IMR-90 (cell line): ENCODE measurements around the gene ZNF746. TPM values are rescaled to one million over a fixed set of nuclear protein-coding genes. Genes with fewer than 3 reads are reported as not detected.

Experiments used
- ATAC-seq: fragments of 200-7000 bp; cut with Tn5 transposase; 2 replicates; pipeline ENCODE4 v1.9.1; 2020; ENCODE audit warnings: low read depth, mild to moderate bottlenecking, moderate library complexity
- BruUV-seq: library from RNA; stranded (reverse); fragments of 400-500 nt; replicated peaks from 2 replicates; lab custom pipeline; 2021; lab: Mats Ljungman, UMichigan
- CTCF ChIA-PET: fragments of 300-600 bp; formaldehyde crosslinking; extraction: SDS; loops from one replicate; lab custom pipeline; 2021; ENCODE audit warnings: antibody characterized with exemption; lab: Yijun Ruan, JAX
- POLR2A ChIA-PET: fragments of 300-600 bp; sonication (Branson Sonifier 250); formaldehyde crosslinking; loops from one replicate; lab custom pipeline; 2022; ENCODE audit warnings: antibody characterized with exemption; ENCODE audit not compliant: unreplicated experiment; lab: Charles Lee
- DNase-seq: peaks from one replicate; pipeline ENCODE4 v3.0.0; 2013
- H2AFZ ChIP-seq: replicated peaks from 2 replicates; pipeline ENCODE3; 2013; ENCODE audit warnings: low read length, mild to moderate bottlenecking; ENCODE audit not compliant: poor library complexity
- H2AK5ac ChIP-seq: 2 replicates; pipeline ENCODE4 v1.6.1; 2013; ENCODE audit warnings: low read depth, low read length, inconsistent platforms
- H2AK9ac ChIP-seq: replicated peaks from 2 replicates; pipeline ENCODE3; 2013; ENCODE audit warnings: mild to moderate bottlenecking, low read depth, low read length, moderate library complexity; ENCODE audit not compliant: poor library complexity
- H2BK120ac ChIP-seq: 2 replicates; pipeline ENCODE4 v1.6.1; 2013; ENCODE audit warnings: low read depth, low read length, inconsistent platforms
- H2BK15ac ChIP-seq: 3 replicates; pipeline ENCODE4 v1.6.1; 2013; ENCODE audit warnings: low read depth, low read length, inconsistent platforms
- H2BK20ac ChIP-seq: 2 replicates; pipeline ENCODE4 v1.6.1; 2013; ENCODE audit warnings: low read depth, mild to moderate bottlenecking, inconsistent platforms, low read length, moderate library complexity
- H2BK5ac ChIP-seq: 2 replicates; pipeline ENCODE4 v1.6.1; 2013; ENCODE audit warnings: mild to moderate bottlenecking, low read depth, low read length, inconsistent platforms; ENCODE audit not compliant: poor library complexity, severe bottlenecking
- H3K14ac ChIP-seq: replicated peaks from 2 replicates; pipeline ENCODE4 v1.6.1; 2013; ENCODE audit warnings: low read depth, low read length, inconsistent platforms
- H3K18ac ChIP-seq: 2 replicates; pipeline ENCODE4 v1.6.1; 2013; ENCODE audit warnings: low read depth, low read length, control low read depth
- H3K23ac ChIP-seq: 2 replicates; pipeline ENCODE4 v1.6.1; 2013; ENCODE audit warnings: low read depth, low read length, inconsistent platforms
- H3K27ac ChIP-seq: 2 replicates; pipeline ENCODE4 v1.5.1; 2013; ENCODE audit warnings: mild to moderate bottlenecking, control low read depth, low read length; ENCODE audit not compliant: insufficient read depth
- H3K27me3 ChIP-seq: 2 replicates; pipeline ENCODE4 v1.6.1; 2013; ENCODE audit warnings: low read length; ENCODE audit not compliant: control insufficient read depth, insufficient read depth
- H3K36me3 ChIP-seq: 2 replicates; pipeline ENCODE4 v1.6.1; 2013; ENCODE audit warnings: low read length, mixed read lengths; ENCODE audit not compliant: control insufficient read depth, insufficient read depth
- H3K4ac ChIP-seq: 2 replicates; pipeline ENCODE4 v1.6.1; 2013; ENCODE audit warnings: low read depth, low read length, inconsistent platforms
- H3K4me1 ChIP-seq: 2 replicates; pipeline ENCODE4 v1.6.1; 2013; ENCODE audit warnings: low read length, mixed read lengths; ENCODE audit not compliant: control insufficient read depth, insufficient read depth
- H3K4me2 ChIP-seq: 2 replicates; pipeline ENCODE4 v1.6.1; 2013; ENCODE audit warnings: low read depth, mild to moderate bottlenecking, control low read depth, low read length, moderate library complexity
- H3K4me3 ChIP-seq: 2 replicates; pipeline ENCODE4 v1.5.1; 2013; ENCODE audit warnings: low read depth, mild to moderate bottlenecking, control low read depth, low read length, moderate library complexity; ENCODE audit not compliant: insufficient read depth
- H3K56ac ChIP-seq: 2 replicates; pipeline ENCODE4 v1.6.1; 2013; ENCODE audit warnings: low read length, inconsistent platforms; ENCODE audit not compliant: insufficient read depth; ENCODE audit errors: extremely low read depth
- H3K79me1 ChIP-seq, 2 experiments: 2 replicates each; pipeline ENCODE4 v1.6.1; 2013; ENCODE audit warnings: low read length in 2 of 2, inconsistent platforms in 1 of 2, low read depth in 1 of 2
- H3K9ac ChIP-seq: 2 replicates; pipeline ENCODE4 v1.6.1; 2013; ENCODE audit warnings: low read depth, low read length, control low read depth
- H3K9me1 ChIP-seq: 2 replicates; pipeline ENCODE4 v1.6.1; 2013; ENCODE audit warnings: low read length, inconsistent platforms; ENCODE audit not compliant: insufficient read depth
- H3K9me3 ChIP-seq: 2 replicates; pipeline ENCODE4 v1.6.1; 2013; ENCODE audit warnings: low read length; ENCODE audit not compliant: control insufficient read depth, insufficient read depth
- H4K20me1 ChIP-seq: 2 replicates; pipeline ENCODE4 v1.6.1; 2013; ENCODE audit warnings: low read length, inconsistent platforms; ENCODE audit not compliant: insufficient read depth
- H4K5ac ChIP-seq: 2 replicates; pipeline ENCODE4 v1.6.1; 2013; ENCODE audit warnings: mild to moderate bottlenecking, low read depth, low read length, control low read depth
- H4K8ac ChIP-seq, 2 experiments: 2 replicates each; pipeline ENCODE4 v1.6.1; 2013; ENCODE audit warnings: low read depth in 2 of 2, low read length in 2 of 2, control low read depth in 1 of 2, inconsistent platforms in 1 of 2
- H4K91ac ChIP-seq: 2 replicates; pipeline ENCODE4 v1.6.1; 2013; ENCODE audit warnings: low read depth, low read length, inconsistent platforms; ENCODE audit not compliant: insufficient read depth
- BHLHE40 ChIP-seq: fragments of 150-350 bp; IDR thresholded peaks from 2 replicates; pipeline ENCODE4 v1.6.1; 2016; ENCODE audit warnings: mild to moderate bottlenecking, low read depth, low read length
- MAFK ChIP-seq: IDR thresholded peaks from 2 replicates; pipeline ENCODE4 v1.6.1; 2012; ENCODE audit warnings: low read depth, low read length, improper control_type of control experiment
- RFX5 ChIP-seq: IDR thresholded peaks from 2 replicates; pipeline ENCODE4 v1.8.0; 2012; ENCODE audit warnings: low read depth, mild to moderate bottlenecking, low read length, moderate library complexity
- WGBS, 2 experiments: methylation state at CpG; one replicate each; pipeline versions ENCODE4 v1.1.5 to v1.1.7; 2013; ENCODE audit warnings: missing lambda C conversion rate in 2 of 2; ENCODE audit not compliant: insufficient read length in 1 of 2; ENCODE audit errors: extremely low coverage in 2 of 2; 5-methylcytosine and 5-hydroxymethylcytosine counted together
- dilution Hi-C: fragments of 300-500 bp; cut with HindIII; formaldehyde crosslinking; loops from one replicate; pipeline ENCODE4 v1.14.3; 2018; ENCODE audit warnings: low sequenced_read_pairs; ENCODE audit not compliant: unreplicated experiment
- in situ Hi-C: fragments of 300-500 bp; cut with MboI; formaldehyde crosslinking; loops from 3 replicates; pipeline ENCODE4 v1.14.3; 2019; ENCODE audit warnings: low sequenced_read_pairs, inconsistent platforms, mixed read lengths
- intact Hi-C: fragments of 100-400 bp; cut with micrococcal nuclease; formaldehyde crosslinking; loops from 2 replicates; pipeline ENCODE4 v1.10.0; 2022
- polyA plus RNA-seq, 3 experiments: library from polyadenylated mRNA; depleted of rRNA; stranded (reverse); fragments of >200 nt; gene quantifications; 2 replicates each; pipeline ENCODE4 v1.2.3, GENCODE V29; 2012; ENCODE audit warnings: low replicate concordance in 1 of 3
- total RNA-seq: library from RNA; depleted of rRNA; stranded (reverse); fragments of >200 nt; gene quantifications from 2 replicates; pipeline ENCODE4 v1.2.3, GENCODE V29; 2012

ZNF746 gene
- total and polyA plus RNA-seq, 2 of the 4 experiments (the other 2 are of a cell fraction): 6.6 to 8.4 TPM

DNA sequence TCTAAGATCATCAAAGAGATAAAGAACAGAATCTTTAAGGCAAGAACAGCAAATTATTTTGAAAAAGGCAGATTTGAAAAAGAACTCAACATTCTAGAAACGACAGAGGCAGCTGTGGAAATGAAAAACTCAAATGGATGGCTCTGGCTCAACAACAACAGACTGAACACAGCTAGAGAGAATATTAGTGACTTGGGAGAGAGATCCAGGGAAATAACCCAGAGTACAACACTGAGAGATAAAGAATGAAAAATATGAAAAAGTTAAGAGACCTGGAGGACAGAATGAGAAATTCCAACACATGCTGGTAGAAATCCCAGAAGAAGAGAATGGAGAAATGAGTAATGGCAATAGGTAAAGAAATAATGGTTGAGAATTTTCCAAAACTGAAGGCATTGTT lies 18.9 kb downstream of the ZNF746 start:
- POLR2A ChIA-PET: no interaction called here
- no peak overlapping the region for H3K9ac ChIP-seq
- no peak overlapping the region for H3K4ac ChIP-seq
- no peak overlapping the region for H2BK15ac ChIP-seq
- CTCF ChIA-PET: no interaction called here
- no peaks in the 10 kb centered on the region for H3K4me1 ChIP-seq
- peaks cover 8 to 17% of the 10 kb centered on the region in 2 experiments for H3K79me1 ChIP-seq
- no peak overlapping the region for H3K4me3 ChIP-seq
- H3K18ac ChIP-seq: no peak overlapping the region
- no peak overlapping the region for H3K4me2 ChIP-seq
- no peaks in the 10 kb centered on the region for H3K9me1 ChIP-seq
- H2AK9ac ChIP-seq: no peak overlapping the region
- no CpG with 5 or more reads among the region's 1 CpG for WGBS, 2 experiments
- BruUV-seq: no TSS peak
- no peak overlapping the region for H3K27ac ChIP-seq
- peaks cover 46% of the 10 kb centered on the region for H3K36me3 ChIP-seq
- H4K8ac ChIP-seq: no peak overlapping the region
- H4K5ac ChIP-seq: no peak overlapping the region
- H3K27me3 ChIP-seq: no peaks in the 10 kb centered on the region
- DNase-seq: no peak
- H2BK20ac ChIP-seq: no peak overlapping the region
- dilution Hi-C loops (no loop called here), in situ Hi-C loops (no loop called here), intact Hi-C loops (no loop called here)
- H2BK5ac ChIP-seq: no peak overlapping the region
- no peak overlapping the region for H3K14ac ChIP-seq
- no peak overlapping the region for H2BK120ac ChIP-seq
- no peak overlapping the region for H2AK5ac ChIP-seq
- no peak overlapping the region for H3K56ac ChIP-seq
- H4K20me1 ChIP-seq: no peaks in the 10 kb centered on the region
- ATAC-seq: no peak
- H4K91ac ChIP-seq: no peak overlapping the region
- H2AFZ ChIP-seq: no peak overlapping the region
- H3K9me3 ChIP-seq: peaks cover 2% of the 10 kb centered on the region; the same call in 1 of the 2 replicates
- no peak overlapping the region for H3K23ac ChIP-seq
- TF ChIP-seq MAFK (no peak), RFX5 (no peak), BHLHE40 (no peak)
